ENCODE data around the gene NHERF1.

NHERF1 gene

DNA sequence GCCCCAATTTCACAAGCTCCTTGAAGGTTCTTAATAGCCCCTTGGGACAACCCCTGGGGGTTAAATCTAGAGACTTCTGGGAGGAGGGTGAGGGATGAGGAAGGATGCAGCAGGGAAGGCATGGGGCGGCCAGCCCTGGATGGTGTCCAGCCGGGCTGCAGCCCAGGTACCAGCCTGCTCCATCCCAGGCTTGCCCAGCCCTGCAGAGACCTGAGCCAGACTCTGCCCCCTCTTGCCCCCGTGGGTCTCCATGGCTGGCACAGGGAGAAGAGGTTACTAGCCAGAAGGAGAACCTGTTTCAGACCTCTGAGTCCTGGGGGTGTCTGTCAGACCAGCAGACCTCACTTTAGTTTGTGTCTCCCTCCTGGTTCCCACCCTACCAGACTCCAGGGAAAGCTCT is 8.5 kb downstream of the NHERF1 start:
- no peak for DNase-seq
- Histone ChIP-seq H3K9me2 (replicated peaks; ENCODE audit: insufficient read depth, low read length) (no peaks in the 10 kb centered on the region), H3K9me3 (replicated peaks; ENCODE audit: insufficient read depth, low read length) (no peaks in the 10 kb centered on the region), H3K79me2 (ENCODE audit: low read length) (peaks cover 93% of the 10 kb centered on the region), H3F3A (ENCODE audit: insufficient read depth, low read length) (peaks cover 69% of the 10 kb centered on the region), H3K4me1 (ENCODE audit: low read length) (peaks cover 80% of the 10 kb centered on the region), H3K9ac (ENCODE audit: low read length) (no peak overlapping the region), H2AFZ (ENCODE audit: low read length) (no peak overlapping the region), H3K27ac (ENCODE audit: low read length) (peak overlapping the region; percentile 87; the same call in 1 of the 2 replicates), H3K4me3 (ENCODE audit: low read length) (no peak overlapping the region), H3K27me3 (replicated peaks; ENCODE audit: insufficient read depth, low read length) (no peaks in the 10 kb centered on the region), H4K20me1 (ENCODE audit: insufficient read depth, low read length) (peaks cover 29% of the 10 kb centered on the region), H3K4me2 (ENCODE audit: low read depth, low read length) (peak overlapping the region; percentile 94), H3K36me3 (replicated peaks; ENCODE audit: insufficient read depth, low read length) (no peaks in the 10 kb centered on the region)
- TF ChIP-seq EZH2 (optimal IDR thresholded peaks at IDR 0.05; ENCODE audit: low read depth, low read length) (no peak), EZH2phosphoT487 (IDR thresholded peaks at IDR 0.05; ENCODE audit: low read length) (no peak)
- TF ChIP-seq, protein P1, sequence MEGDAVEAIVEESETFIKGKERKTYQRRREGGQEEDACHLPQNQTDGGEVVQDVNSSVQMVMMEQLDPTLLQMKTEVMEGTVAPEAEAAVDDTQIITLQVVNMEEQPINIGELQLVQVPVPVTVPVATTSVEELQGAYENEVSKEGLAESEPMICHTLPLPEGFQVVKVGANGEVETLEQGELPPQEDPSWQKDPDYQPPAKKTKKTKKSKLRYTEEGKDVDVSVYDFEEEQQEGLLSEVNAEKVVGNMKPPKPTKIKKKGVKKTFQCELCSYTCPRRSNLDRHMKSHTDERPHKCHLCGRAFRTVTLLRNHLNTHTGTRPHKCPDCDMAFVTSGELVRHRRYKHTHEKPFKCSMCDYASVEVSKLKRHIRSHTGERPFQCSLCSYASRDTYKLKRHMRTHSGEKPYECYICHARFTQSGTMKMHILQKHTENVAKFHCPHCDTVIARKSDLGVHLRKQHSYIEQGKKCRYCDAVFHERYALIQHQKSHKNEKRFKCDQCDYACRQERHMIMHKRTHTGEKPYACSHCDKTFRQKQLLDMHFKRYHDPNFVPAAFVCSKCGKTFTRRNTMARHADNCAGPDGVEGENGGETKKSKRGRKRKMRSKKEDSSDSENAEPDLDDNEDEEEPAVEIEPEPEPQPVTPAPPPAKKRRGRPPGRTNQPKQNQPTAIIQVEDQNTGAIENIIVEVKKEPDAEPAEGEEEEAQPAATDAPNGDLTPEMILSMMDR (IDR thresholded peaks at IDR 0.05; ENCODE audit: low read length), result no peak

DNA sequence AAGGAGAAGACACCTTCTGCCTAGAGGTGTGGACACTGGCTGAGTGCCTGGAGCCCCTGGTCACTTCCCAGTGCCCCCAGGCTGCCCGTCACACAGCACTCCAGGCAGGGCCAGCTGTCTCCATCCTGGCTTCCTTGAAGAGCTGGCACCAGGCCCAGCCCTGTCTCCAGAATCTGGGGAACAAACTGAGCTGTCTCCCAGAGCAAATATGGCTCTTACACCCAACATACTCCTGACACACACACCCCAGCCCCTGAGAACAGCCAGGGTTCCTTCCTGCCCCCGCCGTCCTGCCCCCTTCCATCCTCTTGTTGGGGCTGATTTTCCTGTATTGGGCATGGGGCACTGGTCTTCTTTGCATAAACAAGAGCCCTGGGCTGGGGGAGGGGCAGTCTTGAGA is 9.1 kb downstream of the NHERF1 start:
- H3F3A ChIP-seq (ENCODE audit: insufficient read depth, low read length), result peaks cover 63% of the 10 kb centered on the region
- H3K36me3 ChIP-seq (replicated peaks; ENCODE audit: insufficient read depth, low read length), result no peaks in the 10 kb centered on the region
- H3K27me3 ChIP-seq (replicated peaks; ENCODE audit: insufficient read depth, low read length), result no peaks in the 10 kb centered on the region
- peak overlapping the region; percentile 87; the same call in 1 of the 2 replicates for H3K27ac ChIP-seq (ENCODE audit: low read length)
- peak overlapping the region; percentile 94 for H3K4me2 ChIP-seq (ENCODE audit: low read depth, low read length)
- H3K9me3 ChIP-seq (replicated peaks; ENCODE audit: insufficient read depth, low read length), result no peaks in the 10 kb centered on the region
- TF ChIP-seq EZH2phosphoT487 (IDR thresholded peaks at IDR 0.05; ENCODE audit: low read length) (no peak), EZH2 (optimal IDR thresholded peaks at IDR 0.05; ENCODE audit: low read depth, low read length) (no peak)
- TF ChIP-seq, protein P1 (IDR thresholded peaks at IDR 0.05; ENCODE audit: low read length), result no peak
- no peak overlapping the region for H2AFZ ChIP-seq (ENCODE audit: low read length)
- H4K20me1 ChIP-seq (ENCODE audit: insufficient read depth, low read length), result peaks cover 30% of the 10 kb centered on the region
- H3K4me3 ChIP-seq (ENCODE audit: low read length), result 0 out of 2 replicates have a peak overlapping the region, but pooled peaks have one; percentile 29
- H3K4me1 ChIP-seq (ENCODE audit: low read length), result peaks cover 76% of the 10 kb centered on the region
- no peaks in the 10 kb centered on the region for H3K9me2 ChIP-seq (replicated peaks; ENCODE audit: insufficient read depth, low read length)
- no peak for DNase-seq
- peaks cover 93% of the 10 kb centered on the region for H3K79me2 ChIP-seq (ENCODE audit: low read length)
- no peak overlapping the region for H3K9ac ChIP-seq (ENCODE audit: low read length)

DNA sequence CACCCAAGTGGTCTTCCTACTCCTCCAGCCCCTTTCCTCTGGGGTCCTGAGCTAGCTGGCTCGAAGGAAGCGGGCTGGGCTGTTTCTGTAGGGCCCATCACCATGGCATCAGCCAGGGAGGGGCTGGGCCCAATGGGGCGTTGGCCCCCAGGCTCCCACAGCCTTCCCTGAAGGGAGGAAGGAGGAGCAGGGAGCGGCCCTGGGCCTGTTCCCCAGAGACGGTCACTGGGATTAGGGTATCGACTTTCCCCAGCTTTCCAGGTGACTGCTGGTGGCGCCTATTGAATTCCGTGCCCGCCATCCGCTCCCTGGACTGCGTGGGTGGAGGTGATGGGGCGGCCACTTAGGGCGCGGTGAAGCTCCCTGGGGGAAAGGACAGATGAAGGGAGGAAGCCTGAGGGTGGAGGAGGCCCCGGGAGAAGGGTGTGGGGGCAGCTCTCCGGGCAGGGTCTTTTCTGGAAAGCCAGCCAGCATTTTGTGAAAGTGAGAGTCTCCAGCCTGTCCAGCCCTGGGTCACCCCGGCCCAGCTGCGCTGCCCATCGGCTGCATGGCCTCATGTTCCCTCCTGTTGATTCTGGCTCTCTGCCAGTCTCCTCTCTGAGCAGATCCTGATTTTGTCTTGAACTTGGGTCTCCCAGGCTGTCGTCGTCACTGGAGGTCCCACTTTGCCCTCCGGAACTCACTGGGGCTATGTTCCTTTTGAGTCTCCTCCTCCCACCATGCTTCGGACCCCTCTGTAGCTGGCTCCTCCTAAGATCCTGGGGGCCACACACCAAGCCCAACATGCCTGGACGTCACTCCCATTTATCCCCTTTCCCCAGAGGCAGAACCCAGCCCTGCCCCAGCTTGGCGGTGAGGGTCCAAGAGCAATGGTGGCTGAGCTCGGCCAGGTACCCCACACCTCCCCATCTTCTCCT is 9.8 kb downstream of the NHERF1 start:
- peak overlapping the region; percentile 94 for H3K4me2 ChIP-seq (ENCODE audit: low read depth, low read length)
- H3K4me3 ChIP-seq (ENCODE audit: low read length), result peak overlapping the region; percentile 29
- no peaks in the 10 kb centered on the region for H3K9me3 ChIP-seq (replicated peaks; ENCODE audit: insufficient read depth, low read length)

More for the DNA sequence above, 9.8 kb downstream of the NHERF1 start:
- Histone ChIP-seq H4K20me1 (ENCODE audit: insufficient read depth, low read length) (peaks cover 36% of the 10 kb centered on the region), H3F3A (ENCODE audit: insufficient read depth, low read length) (peaks cover 56% of the 10 kb centered on the region), H3K27ac (ENCODE audit: low read length) (peak overlapping the region; percentile 87; the same call in 1 of the 2 replicates), H3K9me2 (replicated peaks; ENCODE audit: insufficient read depth, low read length) (no peaks in the 10 kb centered on the region), H3K9ac (ENCODE audit: low read length) (peak overlapping the region; percentile 43; the same call in 1 of the 2 replicates), H3K4me1 (ENCODE audit: low read length) (peaks cover 69% of the 10 kb centered on the region), H3K79me2 (ENCODE audit: low read length) (peaks cover 93% of the 10 kb centered on the region), H3K27me3 (replicated peaks; ENCODE audit: insufficient read depth, low read length) (no peaks in the 10 kb centered on the region), H3K36me3 (replicated peaks; ENCODE audit: insufficient read depth, low read length) (no peaks in the 10 kb centered on the region), H2AFZ (ENCODE audit: low read length) (no peak overlapping the region)
- TF ChIP-seq, protein P1 (IDR thresholded peaks at IDR 0.05; ENCODE audit: low read length), result no peak
- no peak for TF ChIP-seq EZH2phosphoT487 (IDR thresholded peaks at IDR 0.05; ENCODE audit: low read length)
- no peak for TF ChIP-seq EZH2 (optimal IDR thresholded peaks at IDR 0.05; ENCODE audit: low read depth, low read length)
- no peak for DNase-seq
